DND-41 (cell line): ENCODE measurements around the gene BBS9.

Experiments used
- ATAC-seq: fragments of 200-7000 bp; cut with Tn5 transposase; 3 replicates; pipeline ENCODE4 v1.9.1; 2021; ENCODE audit warnings: low read depth; ENCODE audit not compliant: insufficient read depth
- DNase-seq: peaks from one replicate; pipeline ENCODE4 v3.0.0-alpha.2; 2020
- H2AFZ ChIP-seq: 2 replicates; pipeline ENCODE4 v1.6.0; 2012; ENCODE audit warnings: low read depth, low read length
- H3K27ac ChIP-seq: 2 replicates; pipeline ENCODE4 v1.5.1; 2012; ENCODE audit warnings: low read length, inconsistent platforms
- H3K27me3 ChIP-seq: fragments of 200-600 bp; sonication (generic); 2 replicates; pipeline ENCODE4 v1.6.0; 2012; ENCODE audit warnings: low read length, mild to moderate bottlenecking, inconsistent platforms; ENCODE audit not compliant: insufficient read depth, poor library complexity
- H3K36me3 ChIP-seq: 2 replicates; pipeline ENCODE4 v1.5.1; 2012; ENCODE audit warnings: low read length, inconsistent platforms; ENCODE audit not compliant: insufficient read depth
- H3K4me1 ChIP-seq: 2 replicates; pipeline ENCODE4 v1.5.1; 2012; ENCODE audit warnings: mild to moderate bottlenecking, low read length; ENCODE audit not compliant: insufficient read depth
- H3K4me2 ChIP-seq: 2 replicates; pipeline ENCODE4 v1.6.0; 2012; ENCODE audit warnings: mild to moderate bottlenecking, moderate library complexity, low read length, inconsistent platforms; ENCODE audit not compliant: insufficient read depth
- H3K4me3 ChIP-seq, 2 experiments: fragments of 200-600 bp in 1 of 2; shearing (Covaris generic) in 1 of 2; 2 replicates each; pipeline ENCODE4 v1.5.1; 2012 to 2016; ENCODE audit warnings: inconsistent platforms in 2 of 2, low read length in 2 of 2, mild to moderate bottlenecking in 2 of 2, low read depth in 1 of 2, moderate library complexity in 1 of 2
- H3K79me2 ChIP-seq: 2 replicates; pipeline ENCODE4 v1.6.0; 2012; ENCODE audit warnings: low read length, inconsistent platforms; ENCODE audit not compliant: insufficient read depth
- H3K9ac ChIP-seq: 2 replicates; pipeline ENCODE4 v1.6.0; 2012; ENCODE audit warnings: low read depth, mild to moderate bottlenecking, inconsistent platforms, low read length, moderate library complexity
- H3K9me3 ChIP-seq: 2 replicates; pipeline ENCODE4 v1.5.1; 2012; ENCODE audit warnings: low read length, moderate library complexity, mild to moderate bottlenecking, inconsistent platforms; ENCODE audit not compliant: insufficient read depth, severe bottlenecking
- H4K20me1 ChIP-seq: 2 replicates; pipeline ENCODE4 v1.6.0; 2012; ENCODE audit warnings: low read length; ENCODE audit not compliant: insufficient read depth
- CTCF ChIP-seq: IDR thresholded peaks from 2 replicates; pipeline ENCODE4 v1.5.1; 2012; ENCODE audit warnings: borderline replicate concordance, low read length, moderate library complexity, mild to moderate bottlenecking; ENCODE audit not compliant: poor library complexity, severe bottlenecking; ENCODE audit errors: extremely low read depth
- EZH2 ChIP-seq: IDR thresholded peaks from 3 replicates; pipeline ENCODE4 v1.6.1; 2012; ENCODE audit warnings: borderline replicate concordance, low read depth, mild to moderate bottlenecking, moderate library complexity, low read length, inconsistent platforms; ENCODE audit not compliant: severe bottlenecking

Gene BBS9

GRCh38 chr7:33286501-33286900 lies 157.1 kb downstream of the BBS9 start:
- ATAC-seq (no peak), DNase-seq (no peak)
- H3K27me3 ChIP-seq: no peaks in the 10 kb centered on the region

DNA sequence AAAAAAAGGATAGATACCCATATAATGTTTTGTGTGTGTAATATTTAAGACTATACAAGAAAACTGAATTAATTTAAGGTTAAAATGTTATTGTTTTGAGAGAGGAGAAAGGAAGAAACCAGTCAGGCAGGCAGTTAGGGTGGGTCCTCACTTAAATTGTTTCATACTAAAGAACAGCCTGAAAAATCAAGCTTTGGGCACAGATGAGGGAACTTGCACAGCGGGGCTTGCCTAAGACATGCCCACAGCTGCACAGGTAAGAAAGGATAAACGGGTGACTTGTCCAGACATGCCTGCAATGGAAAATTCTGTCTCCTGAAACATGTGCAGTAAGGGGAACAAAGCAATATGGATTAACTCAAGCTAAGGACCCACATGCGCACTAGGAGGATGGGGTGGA lies 158.4 kb downstream of the BBS9 start:
- Histone ChIP-seq H3K27me3 (no peaks in the 10 kb centered on the region), H3K9me3 (no peaks in the 10 kb centered on the region), H2AFZ (no peak overlapping the region), H3K79me2 (no peaks in the 10 kb centered on the region), H3K4me3 (no peak overlapping the region), H3K27ac (no peak overlapping the region), H3K9ac (no peak overlapping the region), H3K36me3 (no peaks in the 10 kb centered on the region), H3K4me2 (no peak overlapping the region), H4K20me1 (no peaks in the 10 kb centered on the region), H3K4me1 (no peaks in the 10 kb centered on the region)
- TF ChIP-seq EZH2 (no peak), CTCF (no peak)
- ATAC-seq: no peak
- DNase-seq: no peak

More at GRCh38 chr7:33286501-33286900, 157.1 kb downstream of the BBS9 start:
- H3K36me3 ChIP-seq: no peaks in the 10 kb centered on the region
- H3K9me3 ChIP-seq: no peaks in the 10 kb centered on the region
- no peaks in the 10 kb centered on the region for H3K79me2 ChIP-seq
- no peak overlapping the region for H3K4me2 ChIP-seq
- no peaks in the 10 kb centered on the region for H3K4me1 ChIP-seq
- H3K27ac ChIP-seq: no peak overlapping the region
- TF ChIP-seq CTCF (no peak), EZH2 (no peak)
- no peak overlapping the region for H2AFZ ChIP-seq
- H3K9ac ChIP-seq: no peak overlapping the region
- H3K4me3 ChIP-seq: no peak overlapping the region
- H4K20me1 ChIP-seq: no peaks in the 10 kb centered on the region

GRCh38 chr7:33298848-33299247 lies 169.5 kb downstream of the BBS9 start:
- ATAC-seq: no peak

More at GRCh38 chr7:33298848-33299247, 169.5 kb downstream of the BBS9 start:
- Histone ChIP-seq H3K36me3 (no peaks in the 10 kb centered on the region), H3K27ac (no peak overlapping the region), H3K4me2 (no peak overlapping the region), H3K4me3 (no peak overlapping the region), H2AFZ (no peak overlapping the region), H3K79me2 (no peaks in the 10 kb centered on the region), H3K9ac (no peak overlapping the region), H3K4me1 (no peaks in the 10 kb centered on the region), H4K20me1 (no peaks in the 10 kb centered on the region), H3K27me3 (no peaks in the 10 kb centered on the region), H3K9me3 (peaks cover 13% of the 10 kb centered on the region)
- DNase-seq: no peak
- TF ChIP-seq CTCF (no peak), EZH2 (no peak)
